ENCODE results near the gene SH2B2.
"Not testable (repeated sequence)": the region's sequence is repeated elsewhere in the genome, so short reads cannot be mapped to it uniquely, and the experiment has no call there.

The SH2B2 gene

GRCh38 chr7:102321351-102322201, 34.9 kb downstream of the SH2B2 start:
- no peak for ATAC-seq
- no peak overlapping the region for H3K27ac Mint-ChIP-seq
- H3K27me3 Mint-ChIP-seq, result peaks cover 1% of the 10 kb centered on the region
- no peaks in the 10 kb centered on the region for H3K36me3 Mint-ChIP-seq (ENCODE audit: low read depth)
- no peaks in the 10 kb centered on the region for H3K4me1 Mint-ChIP-seq
- H3K9me3 Mint-ChIP-seq, result no peaks in the 10 kb centered on the region
- DNase-seq, result no peak
- H3K4me3 Mint-ChIP-seq, result no peak overlapping the region

GRCh38 chr7:102322202-102322715, 35.6 kb downstream of the SH2B2 start:
- no peaks in the 10 kb centered on the region for H3K36me3 Mint-ChIP-seq (ENCODE audit: low read depth)
- no peak overlapping the region for H3K4me3 Mint-ChIP-seq
- H3K27me3 Mint-ChIP-seq, result peaks cover 1% of the 10 kb centered on the region
- H3K4me1 Mint-ChIP-seq, result no peaks in the 10 kb centered on the region
- ATAC-seq (no peak), DNase-seq (no peak)
- H3K27ac Mint-ChIP-seq, result no peak overlapping the region
- H3K9me3 Mint-ChIP-seq, result no peaks in the 10 kb centered on the region

- Mint-ChIP-seq H3K4me1 (no peaks in the 10 kb centered on the region), H3K4me3 (no peak overlapping the region), H3K9me3 (no peaks in the 10 kb centered on the region), H3K27me3 (peaks cover 4% of the 10 kb centered on the region), H3K27ac (no peak overlapping the region), H3K36me3 (ENCODE audit: low read depth) (no peaks in the 10 kb centered on the region)
- ATAC-seq, result no peak
- no peak for DNase-seq
Measured at GRCh38 chr7:102323914-102324195, 37.2 kb downstream of the SH2B2 start.

GRCh38 chr7:102325106-102325505, 38.4 kb downstream of the SH2B2 start:
- not testable (repeated sequence) for H3K4me1 Mint-ChIP-seq

GRCh38 chr7:102326157-102326889, 39.7 kb downstream of the SH2B2 start:
- no peaks in the 10 kb centered on the region for H3K9me3 Mint-ChIP-seq
- no peak for ATAC-seq
- DNase-seq, result no peak
- H3K4me3 Mint-ChIP-seq, result no peak overlapping the region
- H3K27me3 Mint-ChIP-seq, result peaks cover 4% of the 10 kb centered on the region
- H3K36me3 Mint-ChIP-seq (ENCODE audit: low read depth), result no peaks in the 10 kb centered on the region
- no peak overlapping the region for H3K27ac Mint-ChIP-seq
- H3K4me1 Mint-ChIP-seq, result peaks cover 3% of the 10 kb centered on the region

More at GRCh38 chr7:102325106-102325505, 38.4 kb downstream of the SH2B2 start:
- H3K4me3 Mint-ChIP-seq; DNase-seq; ATAC-seq; H3K9me3 Mint-ChIP-seq; H3K27me3 Mint-ChIP-seq; H3K36me3 Mint-ChIP-seq (ENCODE audit: low read depth); H3K27ac Mint-ChIP-seq: not testable (repeated sequence)

- not testable (repeated sequence) for H3K27me3 Mint-ChIP-seq; H3K4me1 Mint-ChIP-seq; H3K9me3 Mint-ChIP-seq; H3K27ac Mint-ChIP-seq; H3K36me3 Mint-ChIP-seq (ENCODE audit: low read depth); ATAC-seq; H3K4me3 Mint-ChIP-seq; DNase-seq
Measured at GRCh38 chr7:102327183-102327582, 40.5 kb downstream of the SH2B2 start.

- not testable (repeated sequence) for ATAC-seq, H3K4me3 Mint-ChIP-seq, H3K9me3 Mint-ChIP-seq
Measured at GRCh38 chr7:102328863-102329262, 42.2 kb downstream of the SH2B2 start.

GRCh38 chr7:102329366-102329765, 42.7 kb downstream of the SH2B2 start:
- not testable (repeated sequence) for H3K9me3 Mint-ChIP-seq; H3K27me3 Mint-ChIP-seq; H3K27ac Mint-ChIP-seq; H3K36me3 Mint-ChIP-seq (ENCODE audit: low read depth); DNase-seq; H3K4me3 Mint-ChIP-seq; H3K4me1 Mint-ChIP-seq; ATAC-seq

More at GRCh38 chr7:102328863-102329262, 42.2 kb downstream of the SH2B2 start:
- not testable (repeated sequence) for H3K36me3 Mint-ChIP-seq (ENCODE audit: low read depth); H3K27me3 Mint-ChIP-seq; H3K27ac Mint-ChIP-seq; H3K4me1 Mint-ChIP-seq; DNase-seq

GRCh38 chr7:102330666-102331460, 44.2 kb downstream of the SH2B2 start:
- H3K27ac Mint-ChIP-seq; H3K4me3 Mint-ChIP-seq; H3K36me3 Mint-ChIP-seq (ENCODE audit: low read depth); H3K9me3 Mint-ChIP-seq; H3K4me1 Mint-ChIP-seq; ATAC-seq; H3K27me3 Mint-ChIP-seq; DNase-seq: not testable (repeated sequence)

- DNase-seq; H3K27ac Mint-ChIP-seq; ATAC-seq; H3K36me3 Mint-ChIP-seq (ENCODE audit: low read depth); H3K27me3 Mint-ChIP-seq; H3K4me3 Mint-ChIP-seq; H3K4me1 Mint-ChIP-seq; H3K9me3 Mint-ChIP-seq: not testable (repeated sequence)
Measured at GRCh38 chr7:102335574-102335973, 48.9 kb downstream of the SH2B2 start.

- not testable (repeated sequence) for H3K27me3 Mint-ChIP-seq; H3K4me1 Mint-ChIP-seq; H3K27ac Mint-ChIP-seq; ATAC-seq; DNase-seq; H3K4me3 Mint-ChIP-seq; H3K9me3 Mint-ChIP-seq; H3K36me3 Mint-ChIP-seq (ENCODE audit: low read depth)
Measured at GRCh38 chr7:102337002-102337401, 50.3 kb downstream of the SH2B2 start.

- not testable (repeated sequence) for H3K36me3 Mint-ChIP-seq (ENCODE audit: low read depth); H3K4me3 Mint-ChIP-seq; DNase-seq
Measured at GRCh38 chr7:102337420-102337819, 50.8 kb downstream of the SH2B2 start.

GRCh38 chr7:102340599-102341368, 54.1 kb downstream of the SH2B2 start:
- ATAC-seq; H3K27ac Mint-ChIP-seq; DNase-seq; H3K36me3 Mint-ChIP-seq (ENCODE audit: low read depth); H3K9me3 Mint-ChIP-seq; H3K4me1 Mint-ChIP-seq; H3K4me3 Mint-ChIP-seq; H3K27me3 Mint-ChIP-seq: not testable (repeated sequence)

More at GRCh38 chr7:102337420-102337819, 50.8 kb downstream of the SH2B2 start:
- not testable (repeated sequence) for H3K4me1 Mint-ChIP-seq, ATAC-seq, H3K27ac Mint-ChIP-seq, H3K27me3 Mint-ChIP-seq, H3K9me3 Mint-ChIP-seq

- not testable (repeated sequence) for H3K9me3 Mint-ChIP-seq; H3K4me3 Mint-ChIP-seq; ATAC-seq; H3K27me3 Mint-ChIP-seq; H3K36me3 Mint-ChIP-seq (ENCODE audit: low read depth); H3K4me1 Mint-ChIP-seq; H3K27ac Mint-ChIP-seq; DNase-seq
Measured at GRCh38 chr7:102346983-102347382, 60.3 kb downstream of the SH2B2 start.

Measured in activated naive CD8-positive, alpha-beta T cell treated with anti-CD3 and anti-CD28 coated beads, Interleukin-2, amount 50 U/mL, for 24 hours (primary cell).